ENCODE data around the gene KLF4. TPM values are rescaled to one million over a fixed set of nuclear protein-coding genes. Genes with fewer than 3 reads are reported as not detected.

Gene KLF4
- total and polyA plus RNA-seq, 2 experiments from 2014 or later = 35.0 to 66.8 TPM

- no peaks in the 10 kb centered on the region for H3K4me1 ChIP-seq (ENCODE audit: insufficient read depth)
- H3K9me2 ChIP-seq (replicated peaks; ENCODE audit: insufficient read depth) = no peaks in the 10 kb centered on the region
- no peaks in the 10 kb centered on the region for H3K27me3 ChIP-seq
- H2AFZ ChIP-seq = no peak overlapping the region
- TF ChIP-seq EZH2 (IDR thresholded peaks at IDR 0.05; ENCODE audit: borderline replicate concordance) = no peak
- H3K4me2 ChIP-seq = no peak overlapping the region
- H3K36me3 ChIP-seq (replicated peaks; ENCODE audit: insufficient read depth, low read depth) = no peaks in the 10 kb centered on the region
- H3K27ac ChIP-seq = no peak overlapping the region
- no peak for DNase-seq (ENCODE audit: low spot score)
- H3K9me3 ChIP-seq (ENCODE audit: low read depth) = no peaks in the 10 kb centered on the region
- no peak overlapping the region for H3K4me3 ChIP-seq
- H4K20me1 ChIP-seq (ENCODE audit: insufficient read depth, poor library complexity, severe bottlenecking) = no peaks in the 10 kb centered on the region
- no peaks in the 10 kb centered on the region for H3K79me2 ChIP-seq
Measured at GRCh38 chr9:107464516-107464915, 25.1 kb downstream of the KLF4 start.

GRCh38 chr9:107462691-107463090 is 26.9 kb downstream of the KLF4 start:
- no peaks in the 10 kb centered on the region for H3K4me1 ChIP-seq (ENCODE audit: insufficient read depth)
- no peak overlapping the region for H3K4me3 ChIP-seq
- no peaks in the 10 kb centered on the region for H3K27me3 ChIP-seq
- no peak overlapping the region for H2AFZ ChIP-seq
- no peak for DNase-seq (ENCODE audit: low spot score)
- no peak overlapping the region for H3K4me2 ChIP-seq
- H3K9me3 ChIP-seq (ENCODE audit: low read depth) = no peaks in the 10 kb centered on the region
- WGBS (ENCODE audit: low lambda C conversion rate, missing lambda C conversion rate) = 69% methylated on average over 4 of the region's 4 CpGs
- no peaks in the 10 kb centered on the region for H3K36me3 ChIP-seq (replicated peaks; ENCODE audit: insufficient read depth, low read depth)
- H3K9me2 ChIP-seq (replicated peaks; ENCODE audit: insufficient read depth) = no peaks in the 10 kb centered on the region
- no peaks in the 10 kb centered on the region for H4K20me1 ChIP-seq (ENCODE audit: insufficient read depth, poor library complexity, severe bottlenecking)
- TF ChIP-seq EZH2phosphoT487 (IDR thresholded peaks at IDR 0.05; ENCODE audit: low read depth, severe bottlenecking, unreplicated experiment) = no peak
- no peak for TF ChIP-seq EZH2 (IDR thresholded peaks at IDR 0.05; ENCODE audit: borderline replicate concordance)
- no peak for TF ChIP-seq CTCF (IDR thresholded peaks at IDR 0.05; ENCODE audit: poor library complexity)
- no peaks in the 10 kb centered on the region for H3K79me2 ChIP-seq
- no peak overlapping the region for H3K27ac ChIP-seq

- Histone ChIP-seq H3K79me2 (no peaks in the 10 kb centered on the region), H3K27ac (peak overlapping the region; percentile 70), H3K36me3 (replicated peaks; ENCODE audit: insufficient read depth, low read depth) (no peaks in the 10 kb centered on the region), H4K20me1 (ENCODE audit: insufficient read depth, poor library complexity, severe bottlenecking) (no peaks in the 10 kb centered on the region), H2AFZ (no peak overlapping the region), H3K9me3 (ENCODE audit: low read depth) (no peaks in the 10 kb centered on the region), H3K4me3 (no peak overlapping the region), H3K9me2 (replicated peaks; ENCODE audit: insufficient read depth) (no peaks in the 10 kb centered on the region), H3K27me3 (no peaks in the 10 kb centered on the region), H3K4me2 (no peak overlapping the region), H3K4me1 (ENCODE audit: insufficient read depth) (no peaks in the 10 kb centered on the region)
- peak; percentile 44 for DNase-seq (ENCODE audit: low spot score)
- WGBS (ENCODE audit: low lambda C conversion rate, missing lambda C conversion rate) = 66% methylated on average over 6 of the region's 6 CpGs
- TF ChIP-seq EZH2 (IDR thresholded peaks at IDR 0.05; ENCODE audit: borderline replicate concordance) = no peak
- no peak for TF ChIP-seq CTCF (IDR thresholded peaks at IDR 0.05; ENCODE audit: poor library complexity)
- TF ChIP-seq EZH2phosphoT487 (IDR thresholded peaks at IDR 0.05; ENCODE audit: low read depth, severe bottlenecking, unreplicated experiment) = no peak
Measured at GRCh38 chr9:107460153-107461023, 29.2 kb downstream of the KLF4 start.

GRCh38 chr9:107455425-107456135 is 34.0 kb downstream of the KLF4 start:
- Histone ChIP-seq H3K9me2 (replicated peaks; ENCODE audit: insufficient read depth) (no peaks in the 10 kb centered on the region), H3K79me2 (no peaks in the 10 kb centered on the region), H3K27me3 (no peaks in the 10 kb centered on the region), H3K4me2 (no peak overlapping the region), H3K36me3 (replicated peaks; ENCODE audit: insufficient read depth, low read depth) (no peaks in the 10 kb centered on the region), H2AFZ (no peak overlapping the region), H3K4me1 (ENCODE audit: insufficient read depth) (no peaks in the 10 kb centered on the region), H3K9me3 (ENCODE audit: low read depth) (no peaks in the 10 kb centered on the region), H4K20me1 (ENCODE audit: insufficient read depth, poor library complexity, severe bottlenecking) (no peaks in the 10 kb centered on the region), H3K27ac (no peak overlapping the region), H3K4me3 (no peak overlapping the region)
- DNase-seq (ENCODE audit: low spot score) = no peak
- 66% methylated on average over 6 of the region's 6 CpGs for WGBS (ENCODE audit: low lambda C conversion rate, missing lambda C conversion rate)
- TF ChIP-seq EZH2 (IDR thresholded peaks at IDR 0.05; ENCODE audit: borderline replicate concordance) (no peak), CTCF (IDR thresholded peaks at IDR 0.05; ENCODE audit: poor library complexity) (no peak), EZH2phosphoT487 (IDR thresholded peaks at IDR 0.05; ENCODE audit: low read depth, severe bottlenecking, unreplicated experiment) (no peak)

Measured in hepatocyte (in vitro differentiated cells).